Activated B cell treated with CpG ODN at 0.5 μM for 24 hours (primary cell): ENCODE data around the gene PLA2G2F. TPM values are rescaled to one million over a fixed set of nuclear protein-coding genes. Genes with fewer than 3 reads are reported as not detected.

ENCODE experiments used
- ATAC-seq: fragments of 200-7000 bp; cut with Tn5 transposase; one replicate; pipeline ENCODE4 v1.10.0; 2021; ENCODE audit warnings: low read depth, mild to moderate bottlenecking, moderate library complexity
- CTCF ChIA-PET: fragments of 350-600 bp; sonication (Branson Sonifier 250); formaldehyde crosslinking; loops from one replicate; lab custom pipeline; 2021; ENCODE audit warnings: antibody characterized with exemption; lab: Charles Lee
- POLR2A ChIA-PET: fragments of 350-600 bp; sonication (Branson Sonifier 250); formaldehyde crosslinking; loops from one replicate; lab custom pipeline; 2021; ENCODE audit warnings: antibody characterized with exemption; lab: Charles Lee
- DNase-seq: peaks from one replicate; pipeline ENCODE4 v3.0.0; 2022
- H3K27ac Mint-ChIP-seq: one replicate; pipeline ENCODE4 v1.8.0; 2020; ENCODE audit warnings: mixed read lengths
- H3K27me3 Mint-ChIP-seq: one replicate; pipeline ENCODE4 v1.8.0; 2021; ENCODE audit warnings: mixed read lengths
- H3K36me3 Mint-ChIP-seq: one replicate; pipeline ENCODE4 v1.8.0; 2021; ENCODE audit warnings: low read depth, mixed read lengths
- H3K4me1 Mint-ChIP-seq: one replicate; pipeline ENCODE4 v1.8.0; 2021; ENCODE audit warnings: mixed read lengths
- H3K4me3 Mint-ChIP-seq: one replicate; pipeline ENCODE4 v1.8.0; 2020; ENCODE audit warnings: mild to moderate bottlenecking, mixed read lengths
- H3K9me3 Mint-ChIP-seq: one replicate; pipeline ENCODE4 v1.8.0; 2020; ENCODE audit warnings: mixed read lengths
- intact Hi-C: fragments of 100-400 bp; cut with micrococcal nuclease; formaldehyde crosslinking; loops from one replicate; pipeline ENCODE4 v1.15.1; 2024
- total RNA-seq: library from RNA; stranded (reverse); gene quantifications from 2 replicates; pipeline ENCODE4 v1.2.3, GENCODE V29; 2022
- TF ChIP-seq, protein P1 (sequence below): fragments of 200-600 bp; IDR thresholded peaks from one replicate; pipeline ENCODE4 v1.8.0; 2022; ENCODE audit warnings: antibody characterized with exemption, mild to moderate bottlenecking

PLA2G2F gene
- total RNA-seq, 1 donor from 2014 or later: not detected

DNA sequence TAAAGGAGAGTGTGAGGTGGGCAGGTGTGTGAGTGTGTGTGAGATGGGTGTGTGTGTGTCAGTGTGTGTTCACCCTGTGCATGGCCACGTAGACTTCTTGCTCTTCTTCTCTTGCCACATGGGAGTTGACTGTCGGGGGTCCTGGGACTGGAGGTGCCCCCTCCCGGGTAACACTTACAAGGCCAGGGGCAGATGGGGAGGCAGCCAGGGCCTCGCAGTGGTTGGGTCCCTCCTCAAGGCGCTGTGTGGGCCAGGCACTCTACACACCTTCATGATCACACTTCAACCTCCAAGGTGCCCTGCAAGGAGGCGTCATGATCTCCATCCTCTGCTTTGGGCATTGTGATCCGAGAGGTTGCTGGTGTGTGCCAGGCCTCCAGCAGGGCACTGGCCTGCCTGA, 2.3 kb downstream of the PLA2G2F start:
- ChIA-PET CTCF (no interaction called here), POLR2A (no interaction called here)
- TF ChIP-seq, protein P1, sequence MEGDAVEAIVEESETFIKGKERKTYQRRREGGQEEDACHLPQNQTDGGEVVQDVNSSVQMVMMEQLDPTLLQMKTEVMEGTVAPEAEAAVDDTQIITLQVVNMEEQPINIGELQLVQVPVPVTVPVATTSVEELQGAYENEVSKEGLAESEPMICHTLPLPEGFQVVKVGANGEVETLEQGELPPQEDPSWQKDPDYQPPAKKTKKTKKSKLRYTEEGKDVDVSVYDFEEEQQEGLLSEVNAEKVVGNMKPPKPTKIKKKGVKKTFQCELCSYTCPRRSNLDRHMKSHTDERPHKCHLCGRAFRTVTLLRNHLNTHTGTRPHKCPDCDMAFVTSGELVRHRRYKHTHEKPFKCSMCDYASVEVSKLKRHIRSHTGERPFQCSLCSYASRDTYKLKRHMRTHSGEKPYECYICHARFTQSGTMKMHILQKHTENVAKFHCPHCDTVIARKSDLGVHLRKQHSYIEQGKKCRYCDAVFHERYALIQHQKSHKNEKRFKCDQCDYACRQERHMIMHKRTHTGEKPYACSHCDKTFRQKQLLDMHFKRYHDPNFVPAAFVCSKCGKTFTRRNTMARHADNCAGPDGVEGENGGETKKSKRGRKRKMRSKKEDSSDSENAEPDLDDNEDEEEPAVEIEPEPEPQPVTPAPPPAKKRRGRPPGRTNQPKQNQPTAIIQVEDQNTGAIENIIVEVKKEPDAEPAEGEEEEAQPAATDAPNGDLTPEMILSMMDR: no peak
- intact Hi-C loops: no loop called here
- H3K4me1 Mint-ChIP-seq: no peaks in the 10 kb centered on the region
- no peak for ATAC-seq
- H3K27me3 Mint-ChIP-seq: peaks cover 3% of the 10 kb centered on the region
- H3K9me3 Mint-ChIP-seq: no peaks in the 10 kb centered on the region
- no peak overlapping the region for H3K4me3 Mint-ChIP-seq
- H3K27ac Mint-ChIP-seq: no peak overlapping the region
- no peaks in the 10 kb centered on the region for H3K36me3 Mint-ChIP-seq
- no peak for DNase-seq

DNA sequence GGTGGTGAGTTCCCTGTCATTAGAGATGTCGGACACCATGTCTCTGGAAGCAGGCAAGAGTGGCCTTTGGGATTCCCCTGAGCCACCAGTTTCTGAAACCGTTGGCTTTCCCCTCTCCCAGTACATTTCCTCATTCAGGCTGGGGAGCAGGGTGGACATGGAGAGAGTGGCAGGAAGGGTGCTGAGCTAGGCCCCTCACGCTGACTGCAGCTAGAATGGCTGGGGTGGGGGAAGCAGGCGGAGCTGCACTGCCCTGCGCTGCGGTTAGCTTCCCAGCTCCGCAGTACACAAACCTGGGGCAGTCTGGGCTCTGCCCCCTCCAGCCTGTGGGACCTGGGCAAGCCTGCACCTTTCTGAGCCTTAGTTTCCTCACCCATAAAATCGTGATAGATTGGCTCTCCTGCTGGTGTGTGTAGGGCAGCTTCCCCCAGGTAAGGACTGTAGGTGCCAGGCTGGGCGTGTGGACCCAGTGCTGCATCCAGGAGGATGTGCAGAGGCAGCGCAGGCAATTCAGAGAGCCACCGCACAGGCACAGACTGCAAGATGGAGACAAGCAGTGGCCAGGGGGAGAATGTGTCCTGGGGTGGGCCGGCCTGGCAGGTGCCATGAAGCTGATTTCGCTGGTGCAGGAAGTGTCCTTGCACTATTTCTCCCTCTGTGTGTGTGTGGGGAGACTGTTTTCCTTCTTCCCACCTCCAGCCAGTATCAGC, 3.0 kb downstream of the PLA2G2F start:
- Mint-ChIP-seq H3K4me1 (no peaks in the 10 kb centered on the region), H3K9me3 (no peaks in the 10 kb centered on the region), H3K27me3 (peaks cover 3% of the 10 kb centered on the region), H3K4me3 (no peak overlapping the region), H3K36me3 (no peaks in the 10 kb centered on the region), H3K27ac (no peak overlapping the region)
- TF ChIP-seq, protein P1: no peak
- no peak for ATAC-seq
- DNase-seq: no peak
- POLR2A ChIA-PET: no interaction called here
- intact Hi-C loops: no loop called here
- CTCF ChIA-PET: no interaction called here

DNA sequence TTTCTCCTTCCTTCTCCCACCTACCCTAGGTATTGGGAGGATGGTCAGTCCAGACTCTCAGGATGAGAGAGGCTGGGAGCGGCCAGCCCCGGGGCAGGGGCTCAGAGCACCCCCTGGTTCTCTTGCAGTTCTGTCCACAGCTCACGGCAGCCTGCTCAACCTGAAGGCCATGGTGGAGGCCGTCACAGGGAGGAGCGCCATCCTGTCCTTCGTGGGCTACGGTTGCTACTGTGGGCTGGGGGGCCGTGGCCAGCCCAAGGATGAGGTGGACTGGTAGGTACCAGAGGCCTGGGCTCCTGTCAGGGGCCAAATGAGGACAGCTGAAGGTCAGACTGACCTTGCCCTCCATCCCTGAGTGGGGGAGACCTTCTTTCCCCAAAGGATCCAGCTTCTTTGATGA, 4.2 kb downstream of the PLA2G2F start:
- POLR2A ChIA-PET: interaction anchor here (0.6 kb wide), 1 partner anchor 30 kb away, joined by 3 read pairs; no protein-coding TSS in a partner anchor
- no peak overlapping the region for H3K27ac Mint-ChIP-seq

DNA sequence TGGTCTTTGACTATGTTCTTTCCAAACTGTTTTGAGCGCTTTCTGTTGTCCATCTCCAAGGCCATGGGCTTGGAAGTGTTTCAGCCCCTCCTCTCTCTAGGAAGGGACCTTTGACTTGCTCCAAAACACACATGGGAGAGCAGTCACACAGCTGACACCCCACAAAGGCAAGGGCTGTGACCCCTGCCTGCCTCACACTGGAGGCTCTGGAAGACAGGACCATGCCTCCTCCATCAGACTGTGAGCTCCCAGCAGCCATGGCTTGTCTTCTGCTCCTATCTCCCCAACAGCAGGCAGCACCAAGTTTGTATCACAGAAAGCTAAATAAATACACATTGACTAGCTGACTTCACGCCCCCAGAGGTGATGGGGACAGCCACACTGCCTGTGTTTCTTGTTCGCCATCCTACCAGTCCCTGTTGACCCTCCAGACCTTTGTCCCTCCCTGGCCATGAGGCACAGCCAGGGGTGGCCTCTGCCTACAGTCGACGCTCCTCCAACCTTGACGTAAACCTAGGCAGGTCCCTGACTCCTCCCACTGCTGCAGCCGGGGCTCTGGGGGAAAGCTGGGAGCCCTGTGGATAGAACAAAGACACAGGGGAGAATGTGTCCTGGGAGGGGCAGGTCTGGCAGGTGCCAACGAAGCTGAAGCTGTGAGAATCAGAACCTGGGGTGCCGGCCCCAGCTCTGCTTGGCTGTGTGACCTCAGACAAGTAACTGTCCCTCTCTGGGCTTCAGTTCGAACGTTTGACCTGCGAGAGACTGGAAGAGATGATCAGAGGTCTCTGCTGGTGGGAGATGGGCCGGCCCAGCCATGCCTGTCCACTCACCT, 4.8 kb downstream of the PLA2G2F start:
- Mint-ChIP-seq H3K4me1 (no peaks in the 10 kb centered on the region), H3K27ac (no peak overlapping the region), H3K4me3 (no peak overlapping the region), H3K36me3 (no peaks in the 10 kb centered on the region), H3K9me3 (no peaks in the 10 kb centered on the region), H3K27me3 (no peaks in the 10 kb centered on the region)
- TF ChIP-seq, protein P1: no peak
- ChIA-PET POLR2A (no interaction called here), CTCF (no interaction called here)
- intact Hi-C loops: no loop called here
- no peak for ATAC-seq
- no peak for DNase-seq

More for the DNA sequence above, 4.2 kb downstream of the PLA2G2F start:
- intact Hi-C loops: no loop called here
- peaks cover 3% of the 10 kb centered on the region for H3K27me3 Mint-ChIP-seq
- TF ChIP-seq, protein P1: no peak
- no peaks in the 10 kb centered on the region for H3K9me3 Mint-ChIP-seq
- H3K36me3 Mint-ChIP-seq: no peaks in the 10 kb centered on the region
- ATAC-seq (no peak), DNase-seq (no peak)
- CTCF ChIA-PET: no interaction called here
- no peaks in the 10 kb centered on the region for H3K4me1 Mint-ChIP-seq
- no peak overlapping the region for H3K4me3 Mint-ChIP-seq
